DOHH2 (cell line): Measurements from ENCODE around the gene MDFIC2.
"Not testable (repeated sequence)": the region's sequence is repeated elsewhere in the genome, so short reads cannot be mapped to it uniquely, and the experiment has no call there.

Experiments used
- H3F3A ChIP-seq: fragments of 200-600 bp; sonication (generic), shearing (Covaris generic); 2 replicates; pipeline ENCODE4 v1.6.0; 2016; ENCODE audit warnings: antibody characterized with exemption, mild to moderate bottlenecking; ENCODE audit not compliant: control insufficient read depth, insufficient read depth
- H3K27ac ChIP-seq: fragments of 200-600 bp; sonication (generic); 2 replicates; pipeline ENCODE4 v1.5.1; 2014; ENCODE audit warnings: low read depth, mild to moderate bottlenecking, low read length, moderate library complexity
- H3K27me3 ChIP-seq: fragments of 200-600 bp; sonication (generic); 2 replicates; pipeline ENCODE4 v1.6.1; 2014; ENCODE audit warnings: mild to moderate bottlenecking, low read length, mixed read lengths; ENCODE audit not compliant: control insufficient read depth
- H3K36me3 ChIP-seq: fragments of 200-600 bp; sonication (generic); 2 replicates; pipeline ENCODE4 v1.6.1; 2014; ENCODE audit warnings: mild to moderate bottlenecking, low read length, moderate library complexity, mixed read lengths; ENCODE audit not compliant: control insufficient read depth
- H3K4me1 ChIP-seq: fragments of 200-600 bp; sonication (generic); 2 replicates; pipeline ENCODE4 v1.6.1; 2014; ENCODE audit warnings: mild to moderate bottlenecking, low read length, mixed read lengths; ENCODE audit not compliant: control insufficient read depth
- H3K4me2 ChIP-seq: fragments of 200-600 bp; sonication (generic); 2 replicates; pipeline ENCODE4 v1.6.0; 2014; ENCODE audit warnings: mild to moderate bottlenecking, low read length, moderate library complexity
- H3K4me3 ChIP-seq: fragments of 200-600 bp; sonication (generic); 2 replicates; pipeline ENCODE4 v1.5.1; 2014; ENCODE audit warnings: mild to moderate bottlenecking, low read length, mixed read lengths
- H3K79me2 ChIP-seq: fragments of 200-600 bp; sonication (generic); 2 replicates; pipeline ENCODE4 v1.6.1; 2014; ENCODE audit warnings: mild to moderate bottlenecking, low read length, mixed read lengths; ENCODE audit not compliant: control insufficient read depth
- H3K9me2 ChIP-seq: fragments of 200-600 bp; sonication (generic); replicated peaks from 2 replicates; pipeline ENCODE4 v1.6.1; 2014; ENCODE audit warnings: mild to moderate bottlenecking, low read length, mixed read lengths; ENCODE audit not compliant: control insufficient read depth
- H3K9me3 ChIP-seq: fragments of 200-600 bp; sonication (generic); 2 replicates; pipeline ENCODE4 v1.6.1; 2014; ENCODE audit warnings: antibody characterized with exemption, low read length, mixed read lengths; ENCODE audit not compliant: control insufficient read depth, insufficient read depth
- H4K20me1 ChIP-seq: fragments of 200-600 bp; sonication (generic); 2 replicates; pipeline ENCODE4 v1.6.0; 2014; ENCODE audit warnings: low read depth, mild to moderate bottlenecking, antibody characterized with exemption, low read length, moderate library complexity; ENCODE audit not compliant: control insufficient read depth, insufficient read depth
- CTCF ChIP-seq: fragments of 200-600 bp; sonication (generic); IDR thresholded peaks from one replicate; pipeline ENCODE4 v1.5.1; 2014; ENCODE audit warnings: antibody characterized with exemption, mild to moderate bottlenecking, low read depth, low read length; ENCODE audit not compliant: poor library complexity, severe bottlenecking
- EZH2phosphoT487 ChIP-seq: fragments of 200-600 bp; sonication (generic); IDR thresholded peaks from 2 replicates; pipeline ENCODE4 v1.6.1; 2017; ENCODE audit warnings: borderline replicate concordance, mild to moderate bottlenecking, antibody characterized with exemption, low read length, moderate library complexity, mixed read lengths

MDFIC2 gene

GRCh38 chr3:70218471-70218870 lies 94.0 kb downstream of the MDFIC2 start:
- no peaks in the 10 kb centered on the region for H3K79me2 ChIP-seq
- H3K27ac ChIP-seq = no peak overlapping the region
- H3K9me2 ChIP-seq = no peaks in the 10 kb centered on the region
- no peak overlapping the region for H3K4me2 ChIP-seq
- H3K4me1 ChIP-seq = no peaks in the 10 kb centered on the region
- H3K9me3 ChIP-seq = no peaks in the 10 kb centered on the region
- H3F3A ChIP-seq = no peaks in the 10 kb centered on the region
- H3K27me3 ChIP-seq = no peaks in the 10 kb centered on the region
- no peak overlapping the region for H3K4me3 ChIP-seq
- no peak for TF ChIP-seq CTCF
- TF ChIP-seq EZH2phosphoT487 = no peak
- no peaks in the 10 kb centered on the region for H4K20me1 ChIP-seq
- no peaks in the 10 kb centered on the region for H3K36me3 ChIP-seq

GRCh38 chr3:70211274-70211673 lies 101.2 kb downstream of the MDFIC2 start:
- not testable (repeated sequence) for H3K27me3 ChIP-seq, H3K36me3 ChIP-seq, H3K79me2 ChIP-seq, H3F3A ChIP-seq, H3K4me1 ChIP-seq, H4K20me1 ChIP-seq, H3K4me3 ChIP-seq, H3K9me3 ChIP-seq, H3K4me2 ChIP-seq, H3K9me2 ChIP-seq, H3K27ac ChIP-seq

- H3K36me3 ChIP-seq = no peaks in the 10 kb centered on the region
- no peaks in the 10 kb centered on the region for H3K27me3 ChIP-seq
- H3K4me2 ChIP-seq = no peak overlapping the region
- H3K79me2 ChIP-seq = no peaks in the 10 kb centered on the region
- H3K9me3 ChIP-seq = no peaks in the 10 kb centered on the region
- H3F3A ChIP-seq = no peaks in the 10 kb centered on the region
- H3K27ac ChIP-seq = no peak overlapping the region
- no peaks in the 10 kb centered on the region for H4K20me1 ChIP-seq
- H3K9me2 ChIP-seq = no peaks in the 10 kb centered on the region
- H3K4me1 ChIP-seq = no peaks in the 10 kb centered on the region
- TF ChIP-seq CTCF (no peak), EZH2phosphoT487 (no peak)
- no peak overlapping the region for H3K4me3 ChIP-seq
Observed at GRCh38 chr3:70201975-70202374, 110.5 kb downstream of the MDFIC2 start.

GRCh38 chr3:70189884-70190473 lies 122.5 kb downstream of the MDFIC2 start:
- H3K4me3 ChIP-seq = no peak overlapping the region
- no peaks in the 10 kb centered on the region for H3K9me3 ChIP-seq
- H4K20me1 ChIP-seq = no peaks in the 10 kb centered on the region
- no peaks in the 10 kb centered on the region for H3K79me2 ChIP-seq
- H3K4me1 ChIP-seq = no peaks in the 10 kb centered on the region
- H3K27ac ChIP-seq = no peak overlapping the region
- H3F3A ChIP-seq = no peaks in the 10 kb centered on the region
- H3K27me3 ChIP-seq = no peaks in the 10 kb centered on the region
- TF ChIP-seq CTCF (no peak), EZH2phosphoT487 (no peak)
- H3K36me3 ChIP-seq = no peaks in the 10 kb centered on the region
- no peaks in the 10 kb centered on the region for H3K9me2 ChIP-seq
- no peak overlapping the region for H3K4me2 ChIP-seq
